ENCODE measurements around the gene ROBO2.

The ROBO2 gene

DNA sequence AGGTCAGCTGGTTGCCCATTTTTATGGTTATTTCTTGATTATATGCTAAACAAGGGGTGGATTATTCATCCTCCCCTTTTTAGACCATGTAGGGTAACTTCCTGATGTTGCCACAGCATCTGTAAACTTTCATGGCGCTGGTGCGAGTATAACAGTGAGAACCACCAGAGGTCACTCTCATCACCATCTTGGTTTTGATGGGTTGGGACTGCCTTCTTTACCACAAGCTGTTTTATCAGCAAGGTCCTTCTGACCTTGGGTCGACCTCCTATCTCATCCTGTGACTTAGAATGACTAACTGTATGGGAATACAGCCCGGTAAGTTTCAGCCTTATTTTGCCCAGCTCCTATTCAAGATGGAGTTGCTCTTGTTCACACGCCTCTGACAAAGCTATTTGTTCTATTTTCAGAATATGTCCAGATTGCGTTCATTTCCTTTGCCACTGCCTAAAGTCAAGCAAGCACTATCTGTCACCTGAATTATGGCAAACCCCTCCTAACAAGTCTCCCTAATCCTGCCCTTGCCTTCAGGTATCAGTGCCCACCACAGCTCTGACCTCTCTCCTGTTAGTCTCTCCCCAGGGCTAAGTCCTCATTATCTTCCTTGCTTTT is 308.5 kb downstream of the ROBO2 start:
- CTCF ChIA-PET: interaction anchor here (0.7 to 1.5 kb wide), 2 partner anchors 10 to 1409 kb away, joined by 3 to 7 read pairs; no protein-coding TSS in a partner anchor
- TF ChIP-seq SP1 (IDR thresholded peaks at IDR 0.05) (no peak), FOXM1 (IDR thresholded peaks at IDR 0.05; ENCODE audit: borderline replicate concordance) (no peak), BHLHE40 (IDR thresholded peaks at IDR 0.05; ENCODE audit: borderline replicate concordance) (no peak), L3MBTL2 (conservative IDR thresholded peaks at IDR 0.05) (no peak), ZNF384 (IDR thresholded peaks at IDR 0.05) (no peak), FOXK2 (IDR thresholded peaks at IDR 0.05) (no peak), SUZ12 (IDR thresholded peaks at IDR 0.05) (no peak), NFRKB (IDR thresholded peaks at IDR 0.05) (no peak), ELF4 (IDR thresholded peaks at IDR 0.05) (no peak), ARNT (IDR thresholded peaks at IDR 0.05) (no peak), HDGF (IDR thresholded peaks at IDR 0.05; ENCODE audit: borderline replicate concordance) (no peak), LEF1 (IDR thresholded peaks at IDR 0.05; ENCODE audit: borderline replicate concordance) (no peak), TARDBP (IDR thresholded peaks at IDR 0.05) (no peak), FOXA1 (IDR thresholded peaks at IDR 0.05) (no peak), CTBP1 (IDR thresholded peaks at IDR 0.05; ENCODE audit: borderline replicate concordance) (no peak)
- TF ChIP-seq, protein P1, sequence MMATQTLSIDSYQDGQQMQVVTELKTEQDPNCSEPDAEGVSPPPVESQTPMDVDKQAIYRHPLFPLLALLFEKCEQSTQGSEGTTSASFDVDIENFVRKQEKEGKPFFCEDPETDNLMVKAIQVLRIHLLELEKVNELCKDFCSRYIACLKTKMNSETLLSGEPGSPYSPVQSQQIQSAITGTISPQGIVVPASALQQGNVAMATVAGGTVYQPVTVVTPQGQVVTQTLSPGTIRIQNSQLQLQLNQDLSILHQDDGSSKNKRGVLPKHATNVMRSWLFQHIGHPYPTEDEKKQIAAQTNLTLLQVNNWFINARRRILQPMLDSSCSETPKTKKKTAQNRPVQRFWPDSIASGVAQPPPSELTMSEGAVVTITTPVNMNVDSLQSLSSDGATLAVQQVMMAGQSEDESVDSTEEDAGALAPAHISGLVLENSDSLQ (IDR thresholded peaks at IDR 0.05): no peak
- POLR2A ChIA-PET: no interaction called here
- DNase-seq (ENCODE audit: extremely low spot score): peak; percentile 7

DNA sequence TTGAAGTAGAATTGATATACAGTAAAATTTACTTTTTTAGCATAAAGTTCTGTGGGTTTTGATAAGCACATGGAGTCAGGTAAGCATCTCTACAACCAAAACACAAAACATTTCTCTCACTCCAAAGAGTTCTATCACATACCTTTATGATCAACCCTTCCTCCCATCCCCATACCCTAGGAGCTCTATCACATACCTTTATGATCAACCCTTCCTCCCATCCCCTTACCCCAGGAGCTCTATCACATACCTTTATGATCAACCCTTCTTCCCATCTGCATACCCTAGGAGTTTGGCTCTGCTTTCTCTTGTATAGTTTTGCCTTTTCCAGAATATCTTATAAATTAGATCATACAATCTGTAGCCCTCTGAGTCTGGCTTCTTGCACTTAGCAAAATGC is 315.1 kb downstream of the ROBO2 start:
- ChIA-PET CTCF (no interaction called here), POLR2A (no interaction called here)
- TF ChIP-seq FOXA1 (IDR thresholded peaks at IDR 0.05): no peak
- TF ChIP-seq HDGF (IDR thresholded peaks at IDR 0.05; ENCODE audit: borderline replicate concordance): no peak
- TF ChIP-seq, protein P1 (IDR thresholded peaks at IDR 0.05): no peak
- no peak for TF ChIP-seq L3MBTL2 (conservative IDR thresholded peaks at IDR 0.05)
- no peak for TF ChIP-seq BHLHE40 (IDR thresholded peaks at IDR 0.05; ENCODE audit: borderline replicate concordance)
- no peak for TF ChIP-seq ELF4 (IDR thresholded peaks at IDR 0.05)
- no peak for TF ChIP-seq SUZ12 (IDR thresholded peaks at IDR 0.05)
- no peak for TF ChIP-seq FOXM1 (IDR thresholded peaks at IDR 0.05; ENCODE audit: borderline replicate concordance)
- TF ChIP-seq LEF1 (IDR thresholded peaks at IDR 0.05; ENCODE audit: borderline replicate concordance): no peak
- no peak for TF ChIP-seq NFRKB (IDR thresholded peaks at IDR 0.05)
- no peak for TF ChIP-seq FOXK2 (IDR thresholded peaks at IDR 0.05)
- DNase-seq (ENCODE audit: extremely low spot score): no peak

DNA sequence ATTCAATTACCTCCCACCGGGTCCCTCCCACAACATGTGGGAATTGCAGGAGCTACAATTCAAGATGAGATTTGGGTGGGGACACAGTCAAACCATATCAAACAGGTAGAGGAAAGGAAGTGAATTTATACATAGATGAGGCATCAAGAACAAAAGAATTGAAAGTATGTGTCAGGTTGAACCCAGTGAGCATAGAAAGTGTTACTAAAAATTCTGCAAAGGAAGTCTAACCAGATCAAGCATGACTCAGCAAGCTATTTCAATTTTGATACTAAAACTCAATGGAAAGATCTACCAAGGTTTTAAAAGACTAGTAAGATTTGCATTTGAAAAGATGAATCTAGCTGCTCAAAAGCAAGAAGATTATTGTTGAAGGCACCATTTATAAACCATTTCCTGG is 323.0 kb downstream of the ROBO2 start:
- no peak for DNase-seq (ENCODE audit: extremely low spot score)
- ChIA-PET POLR2A (no interaction called here), CTCF (no interaction called here)
- TF ChIP-seq BHLHE40 (IDR thresholded peaks at IDR 0.05; ENCODE audit: borderline replicate concordance) (no peak), ARNT (IDR thresholded peaks at IDR 0.05) (no peak), HDGF (IDR thresholded peaks at IDR 0.05; ENCODE audit: borderline replicate concordance) (no peak), L3MBTL2 (conservative IDR thresholded peaks at IDR 0.05) (no peak), CTBP1 (IDR thresholded peaks at IDR 0.05; ENCODE audit: borderline replicate concordance) (no peak), NFRKB (IDR thresholded peaks at IDR 0.05) (no peak), ELF4 (IDR thresholded peaks at IDR 0.05) (no peak), FOXA1 (IDR thresholded peaks at IDR 0.05) (no peak), TARDBP (IDR thresholded peaks at IDR 0.05) (no peak), LEF1 (IDR thresholded peaks at IDR 0.05; ENCODE audit: borderline replicate concordance) (no peak), SUZ12 (IDR thresholded peaks at IDR 0.05) (no peak), ZNF384 (IDR thresholded peaks at IDR 0.05) (no peak), FOXK2 (IDR thresholded peaks at IDR 0.05) (no peak), FOXM1 (IDR thresholded peaks at IDR 0.05; ENCODE audit: borderline replicate concordance) (no peak), SP1 (IDR thresholded peaks at IDR 0.05) (no peak)
- TF ChIP-seq, protein P1 (IDR thresholded peaks at IDR 0.05): no peak

DNA sequence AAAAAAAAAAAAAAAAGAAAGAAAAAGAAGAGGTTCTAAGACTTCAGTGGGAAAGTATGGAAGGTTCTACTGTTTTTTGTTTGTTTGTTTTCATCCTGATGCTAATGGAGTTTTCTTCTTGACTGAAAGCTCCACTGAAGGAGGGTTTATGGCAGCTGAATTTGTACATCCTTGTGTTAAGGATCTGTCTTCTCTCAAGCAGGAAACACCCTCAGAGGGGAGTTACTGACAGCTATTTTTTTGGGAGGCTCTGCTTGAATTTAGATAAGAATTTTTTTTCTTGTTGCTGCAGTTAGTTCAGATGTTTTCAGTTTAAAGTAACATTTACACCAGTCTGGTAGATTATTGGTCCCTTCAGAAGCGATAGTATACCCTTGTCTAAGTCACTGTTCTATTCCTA is 325.3 kb downstream of the ROBO2 start:
- POLR2A ChIA-PET: no interaction called here
- TF ChIP-seq SP1 (IDR thresholded peaks at IDR 0.05): no peak
- TF ChIP-seq ZNF384 (IDR thresholded peaks at IDR 0.05): no peak
- TF ChIP-seq ARNT (IDR thresholded peaks at IDR 0.05): no peak
- no peak for TF ChIP-seq FOXM1 (IDR thresholded peaks at IDR 0.05; ENCODE audit: borderline replicate concordance)
- no peak for TF ChIP-seq SUZ12 (IDR thresholded peaks at IDR 0.05)
- TF ChIP-seq L3MBTL2 (conservative IDR thresholded peaks at IDR 0.05): no peak
- no peak for TF ChIP-seq TARDBP (IDR thresholded peaks at IDR 0.05)
- TF ChIP-seq, protein P1 (IDR thresholded peaks at IDR 0.05): no peak
- no peak for TF ChIP-seq FOXK2 (IDR thresholded peaks at IDR 0.05)
- no peak for TF ChIP-seq HDGF (IDR thresholded peaks at IDR 0.05; ENCODE audit: borderline replicate concordance)
- TF ChIP-seq BHLHE40 (IDR thresholded peaks at IDR 0.05; ENCODE audit: borderline replicate concordance): no peak
- TF ChIP-seq CTBP1 (IDR thresholded peaks at IDR 0.05; ENCODE audit: borderline replicate concordance): no peak
- TF ChIP-seq FOXA1 (IDR thresholded peaks at IDR 0.05): no peak
- TF ChIP-seq NFRKB (IDR thresholded peaks at IDR 0.05): no peak
- TF ChIP-seq LEF1 (IDR thresholded peaks at IDR 0.05; ENCODE audit: borderline replicate concordance): no peak
- no peak for TF ChIP-seq ELF4 (IDR thresholded peaks at IDR 0.05)
- CTCF ChIA-PET: no interaction called here
- no peak for DNase-seq (ENCODE audit: extremely low spot score)

DNA sequence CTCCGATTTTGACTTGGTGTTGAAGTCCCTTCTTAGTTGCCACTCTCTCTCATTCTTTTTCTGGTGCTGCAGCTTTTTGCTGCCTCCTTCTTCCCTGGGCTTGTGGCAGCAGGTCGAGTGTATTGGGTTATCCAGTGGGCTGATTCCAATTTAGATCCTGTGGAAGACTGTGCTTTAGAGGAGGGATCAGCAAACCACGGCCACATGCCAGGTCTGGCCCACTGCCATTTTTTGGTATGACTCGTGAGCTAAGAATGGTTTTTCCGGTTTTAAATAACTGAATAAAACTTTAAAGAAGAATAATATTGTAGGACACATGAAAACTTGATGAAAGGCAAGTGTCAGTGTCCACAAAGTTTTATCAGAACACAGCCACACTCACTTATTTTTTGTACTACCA is 330.5 kb downstream of the ROBO2 start:
- POLR2A ChIA-PET: no interaction called here
- no peak for TF ChIP-seq CTBP1 (IDR thresholded peaks at IDR 0.05; ENCODE audit: borderline replicate concordance)
- no peak for TF ChIP-seq SUZ12 (IDR thresholded peaks at IDR 0.05)
- no peak for TF ChIP-seq HDGF (IDR thresholded peaks at IDR 0.05; ENCODE audit: borderline replicate concordance)
- TF ChIP-seq FOXK2 (IDR thresholded peaks at IDR 0.05): no peak
- no peak for TF ChIP-seq ZNF384 (IDR thresholded peaks at IDR 0.05)
- no peak for TF ChIP-seq LEF1 (IDR thresholded peaks at IDR 0.05; ENCODE audit: borderline replicate concordance)
- TF ChIP-seq BHLHE40 (IDR thresholded peaks at IDR 0.05; ENCODE audit: borderline replicate concordance): no peak
- TF ChIP-seq ELF4 (IDR thresholded peaks at IDR 0.05): no peak
- no peak for TF ChIP-seq TARDBP (IDR thresholded peaks at IDR 0.05)
- no peak for TF ChIP-seq FOXM1 (IDR thresholded peaks at IDR 0.05; ENCODE audit: borderline replicate concordance)
- TF ChIP-seq FOXA1 (IDR thresholded peaks at IDR 0.05): no peak
- no peak for DNase-seq (ENCODE audit: extremely low spot score)
- CTCF ChIA-PET: no interaction called here

Data from HEK293T (cell line).